ENCODE results near the gene ACAN.

Gene ACAN

DNA sequence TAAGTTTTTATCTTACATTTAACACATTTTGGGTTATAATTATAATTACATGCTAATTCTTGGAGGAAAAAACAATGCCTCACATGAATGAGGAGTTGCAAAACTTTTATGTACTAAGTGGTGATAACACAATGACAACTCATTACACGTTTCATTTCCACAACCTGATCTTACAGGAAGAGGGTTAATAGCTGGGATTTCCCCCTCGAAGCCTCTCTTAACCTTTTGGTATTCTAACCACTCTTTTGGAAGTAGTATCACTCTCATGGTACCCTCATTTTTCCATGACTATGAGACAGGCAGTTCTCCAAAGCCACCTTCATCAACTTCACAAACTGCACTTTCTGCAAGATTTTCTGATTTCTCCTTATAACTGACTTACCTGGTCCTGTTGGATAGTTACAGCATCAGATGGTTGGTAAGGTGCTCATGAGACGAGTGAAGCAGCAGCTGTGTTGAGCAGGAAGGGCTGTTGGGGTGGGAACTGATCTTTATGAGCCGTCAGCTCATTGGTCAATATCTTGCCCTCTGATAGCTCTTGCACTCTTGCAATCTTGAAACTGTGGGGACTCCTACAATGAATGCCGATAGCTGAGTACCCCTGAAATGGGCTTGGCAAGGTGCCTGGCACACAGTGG, 41.6 kb downstream of the ACAN start:
- no peak overlapping the region for H3K4me3 ChIP-seq (replicated peaks; ENCODE audit: low read depth, low read length)
- no peak for DNase-seq (ENCODE audit: low read depth)
- TF ChIP-seq, protein P1, sequence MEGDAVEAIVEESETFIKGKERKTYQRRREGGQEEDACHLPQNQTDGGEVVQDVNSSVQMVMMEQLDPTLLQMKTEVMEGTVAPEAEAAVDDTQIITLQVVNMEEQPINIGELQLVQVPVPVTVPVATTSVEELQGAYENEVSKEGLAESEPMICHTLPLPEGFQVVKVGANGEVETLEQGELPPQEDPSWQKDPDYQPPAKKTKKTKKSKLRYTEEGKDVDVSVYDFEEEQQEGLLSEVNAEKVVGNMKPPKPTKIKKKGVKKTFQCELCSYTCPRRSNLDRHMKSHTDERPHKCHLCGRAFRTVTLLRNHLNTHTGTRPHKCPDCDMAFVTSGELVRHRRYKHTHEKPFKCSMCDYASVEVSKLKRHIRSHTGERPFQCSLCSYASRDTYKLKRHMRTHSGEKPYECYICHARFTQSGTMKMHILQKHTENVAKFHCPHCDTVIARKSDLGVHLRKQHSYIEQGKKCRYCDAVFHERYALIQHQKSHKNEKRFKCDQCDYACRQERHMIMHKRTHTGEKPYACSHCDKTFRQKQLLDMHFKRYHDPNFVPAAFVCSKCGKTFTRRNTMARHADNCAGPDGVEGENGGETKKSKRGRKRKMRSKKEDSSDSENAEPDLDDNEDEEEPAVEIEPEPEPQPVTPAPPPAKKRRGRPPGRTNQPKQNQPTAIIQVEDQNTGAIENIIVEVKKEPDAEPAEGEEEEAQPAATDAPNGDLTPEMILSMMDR (IDR thresholded peaks at IDR 0.05; ENCODE audit: low read length, missing control alignments), result no peak

DNA sequence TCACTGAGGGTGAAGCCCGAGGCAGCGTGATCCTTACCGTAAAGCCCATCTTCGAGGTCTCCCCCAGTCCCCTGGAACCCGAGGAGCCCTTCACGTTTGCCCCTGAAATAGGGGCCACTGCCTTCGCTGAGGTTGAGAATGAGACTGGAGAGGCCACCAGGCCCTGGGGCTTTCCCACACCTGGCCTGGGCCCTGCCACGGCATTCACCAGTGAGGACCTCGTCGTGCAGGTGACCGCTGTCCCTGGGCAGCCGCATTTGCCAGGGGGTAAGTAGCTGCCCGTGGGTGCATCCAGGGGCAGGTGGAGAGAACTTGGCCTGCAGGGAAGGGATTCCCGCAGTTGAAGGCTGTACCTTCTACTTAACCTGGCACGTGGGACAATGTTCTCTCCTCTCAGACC, 42.4 kb downstream of the ACAN start:
- no peak overlapping the region for H3K4me3 ChIP-seq (replicated peaks; ENCODE audit: low read depth, low read length)
- DNase-seq (ENCODE audit: low read depth), result no peak
- TF ChIP-seq, protein P1 (IDR thresholded peaks at IDR 0.05; ENCODE audit: low read length, missing control alignments), result no peak

DNA sequence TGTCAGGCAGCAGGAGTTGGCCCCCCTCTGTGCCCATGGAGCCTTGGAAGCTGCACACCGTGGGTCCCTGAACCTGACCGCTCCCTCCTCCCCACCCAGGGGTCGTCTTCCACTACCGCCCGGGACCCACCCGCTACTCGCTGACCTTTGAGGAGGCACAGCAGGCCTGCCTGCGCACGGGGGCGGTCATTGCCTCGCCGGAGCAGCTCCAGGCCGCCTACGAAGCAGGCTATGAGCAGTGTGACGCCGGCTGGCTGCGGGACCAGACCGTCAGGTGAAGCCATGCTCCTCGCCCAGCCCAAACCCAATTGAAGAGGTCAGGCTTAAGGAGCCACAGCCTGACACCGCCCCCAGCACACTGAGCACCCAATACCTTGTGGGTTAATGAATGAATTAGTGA, 43.9 kb downstream of the ACAN start:
- DNase-seq (ENCODE audit: low read depth), result no peak
- no peak overlapping the region for H3K4me3 ChIP-seq (replicated peaks; ENCODE audit: low read depth, low read length)
- TF ChIP-seq, protein P1 (IDR thresholded peaks at IDR 0.05; ENCODE audit: low read length, missing control alignments), result no peak

DNA sequence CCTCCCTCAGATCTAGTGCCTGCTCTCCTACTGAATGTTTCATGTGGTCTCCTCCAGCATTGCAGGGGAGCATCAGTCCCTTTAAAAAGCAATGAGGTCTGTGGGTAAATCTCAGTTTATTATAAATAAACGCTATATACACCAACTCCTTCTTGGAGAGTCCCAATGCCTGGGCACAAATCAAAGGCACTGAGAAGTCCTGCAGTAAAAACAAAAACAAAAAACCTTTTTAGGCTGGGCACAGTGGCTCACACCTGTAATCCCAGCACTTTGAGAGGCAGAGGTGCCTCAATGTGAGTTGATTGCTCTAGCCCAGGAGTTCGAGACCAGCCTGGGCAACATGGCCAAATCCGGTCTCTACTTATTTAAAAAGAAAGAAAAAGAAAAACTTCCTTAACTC, 45.0 kb downstream of the ACAN start:
- no peak for DNase-seq (ENCODE audit: low read depth)
- TF ChIP-seq, protein P1 (IDR thresholded peaks at IDR 0.05; ENCODE audit: low read length, missing control alignments), result no peak
- no peak overlapping the region for H3K4me3 ChIP-seq (replicated peaks; ENCODE audit: low read depth, low read length)

DNA sequence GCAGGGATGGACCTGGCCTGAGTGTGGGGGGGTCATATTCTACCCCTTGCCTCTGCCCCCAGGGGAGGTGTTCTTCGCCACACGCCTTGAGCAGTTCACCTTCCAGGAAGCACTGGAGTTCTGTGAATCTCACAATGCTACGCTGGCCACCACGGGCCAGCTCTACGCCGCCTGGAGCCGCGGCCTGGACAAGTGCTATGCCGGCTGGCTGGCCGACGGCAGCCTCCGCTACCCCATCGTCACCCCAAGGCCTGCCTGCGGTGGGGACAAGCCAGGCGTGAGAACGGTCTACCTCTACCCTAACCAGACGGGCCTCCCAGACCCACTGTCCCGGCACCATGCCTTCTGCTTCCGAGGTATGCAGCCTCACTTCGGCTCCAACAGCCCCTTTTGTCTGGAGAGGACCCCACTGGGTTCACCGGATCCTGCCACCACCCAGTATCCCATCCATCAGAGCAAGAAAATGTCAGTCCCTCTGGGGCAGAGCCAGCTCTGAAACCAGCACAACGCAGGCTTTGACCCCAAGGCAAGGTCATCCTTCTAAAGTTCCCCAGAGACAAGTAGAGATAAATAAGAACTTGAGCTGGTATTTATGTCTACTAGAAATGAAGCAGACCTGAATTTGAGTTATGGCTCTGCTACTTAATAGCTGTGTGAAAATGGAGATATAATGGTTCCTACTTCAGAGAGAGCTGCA, 46.3 kb downstream of the ACAN start:
- DNase-seq (ENCODE audit: low read depth), result no peak
- TF ChIP-seq, protein P1 (IDR thresholded peaks at IDR 0.05; ENCODE audit: low read length, missing control alignments), result no peak
- H3K4me3 ChIP-seq (replicated peaks; ENCODE audit: low read depth, low read length), result no peak overlapping the region

DNA sequence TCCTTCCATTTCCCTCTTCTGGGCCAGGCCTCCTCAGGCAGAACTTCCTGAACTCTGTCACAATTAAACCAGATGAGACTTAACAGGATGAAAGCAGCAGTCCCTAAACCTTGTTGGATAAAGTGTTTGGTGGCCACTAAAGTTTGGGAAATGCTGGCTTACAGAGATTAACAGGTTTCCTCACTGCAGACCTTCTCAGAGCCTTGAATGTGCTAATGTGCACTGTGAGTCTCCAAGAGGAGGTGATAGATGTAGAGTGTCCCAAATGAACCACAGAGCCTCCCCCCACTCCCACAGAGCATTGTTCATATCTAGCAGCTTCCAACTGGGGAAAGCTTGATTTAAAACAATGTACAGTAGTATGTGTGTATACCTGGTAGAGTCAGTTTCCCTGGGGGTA, 49.2 kb downstream of the ACAN start:
- no peak for DNase-seq (ENCODE audit: low read depth)
- no peak overlapping the region for H3K4me3 ChIP-seq (replicated peaks; ENCODE audit: low read depth, low read length)
- TF ChIP-seq, protein P1 (IDR thresholded peaks at IDR 0.05; ENCODE audit: low read length, missing control alignments), result no peak

DNA sequence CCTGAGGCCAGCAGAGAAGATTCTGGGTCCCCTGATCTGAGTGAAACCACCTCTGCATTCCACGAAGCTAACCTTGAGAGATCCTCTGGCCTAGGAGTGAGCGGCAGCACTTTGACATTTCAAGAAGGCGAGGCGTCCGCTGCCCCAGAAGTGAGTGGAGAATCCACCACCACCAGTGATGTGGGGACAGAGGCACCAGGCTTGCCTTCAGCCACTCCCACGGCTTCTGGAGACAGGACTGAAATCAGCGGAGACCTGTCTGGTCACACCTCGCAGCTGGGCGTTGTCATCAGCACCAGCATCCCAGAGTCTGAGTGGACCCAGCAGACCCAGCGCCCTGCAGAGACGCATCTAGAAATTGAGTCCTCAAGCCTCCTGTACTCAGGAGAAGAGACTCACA, 55.7 kb downstream of the ACAN start:
- no peak overlapping the region for H3K4me3 ChIP-seq (replicated peaks; ENCODE audit: low read depth, low read length)
- no peak for DNase-seq (ENCODE audit: low read depth)
- TF ChIP-seq, protein P1 (IDR thresholded peaks at IDR 0.05; ENCODE audit: low read length, missing control alignments), result no peak
